GM23248 (cell line): ENCODE results near the gene TFF1.

Experiments used
- EZH2 ChIP-seq: fragments of 200-600 bp; sonication (generic); IDR thresholded peaks from 2 replicates; pipeline ENCODE4 v1.6.1; 2018; ENCODE audit warnings: antibody characterized with exemption, mild to moderate bottlenecking; ENCODE audit not compliant: insufficient read depth, poor library complexity, severe bottlenecking
- EZH2phosphoT487 ChIP-seq: fragments of 200-600 bp; sonication (generic); IDR thresholded peaks from 2 replicates; pipeline ENCODE4 v1.6.1; 2018; ENCODE audit warnings: antibody characterized with exemption, moderate library complexity, mild to moderate bottlenecking, low read depth; ENCODE audit not compliant: insufficient read depth

GRCh38 chr21:42343101-42343500 lies 23.2 kb downstream of the TFF1 start:
- TF ChIP-seq EZH2phosphoT487 = no peak
- TF ChIP-seq EZH2 = no peak
